ENCODE data around the gene RFNG. TPM values are rescaled to one million over a fixed set of nuclear protein-coding genes. Genes with fewer than 3 reads are reported as not detected.

The RFNG gene
- total RNA-seq, 1 experiment from 2014 or later: 31.5 TPM

GRCh38 chr17:82046903-82047302, 4.7 kb downstream of the RFNG start:
- peaks cover 25% of the 10 kb centered on the region for H3K36me3 ChIP-seq (ENCODE audit: insufficient read depth, low read length, poor library complexity, severe bottlenecking)
- POLR2A ChIA-PET (ENCODE audit: low non-redundant PET): no interaction called here
- CTCF ChIA-PET: no interaction called here
- no peak overlapping the region for H3K27ac ChIP-seq (ENCODE audit: low read depth, low read length, poor library complexity, severe bottlenecking)
- BruUV-seq (replicated peaks): no TSS peak
- TF ChIP-seq CTCF (conservative IDR thresholded peaks at IDR 0.05; ENCODE audit: low read depth, low read length): no peak
- TF ChIP-seq EZH2 (IDR thresholded peaks at IDR 0.05; ENCODE audit: borderline replicate concordance, low read depth, low read length, poor library complexity, severe bottlenecking): no peak
- no peaks in the 10 kb centered on the region for H3K27me3 ChIP-seq (replicated peaks; ENCODE audit: insufficient read depth, low read depth, low read length, poor library complexity)
- H3K4me3 ChIP-seq (ENCODE audit: low read depth, low read length, poor library complexity, severe bottlenecking): no peak overlapping the region
- DNase-seq (ENCODE audit: low spot score): no peak
- no peaks in the 10 kb centered on the region for H3K9me3 ChIP-seq (ENCODE audit: low read depth, low read length, poor library complexity, severe bottlenecking)
- intact Hi-C loops (cut with micrococcal nuclease; ENCODE audit: unreplicated experiment): no loop called here
- no peaks in the 10 kb centered on the region for H3K4me1 ChIP-seq (ENCODE audit: insufficient read depth, low read length, poor library complexity, severe bottlenecking)

- POLR2A ChIA-PET (ENCODE audit: low non-redundant PET): no interaction called here
These were observed 5.6 kb downstream of the RFNG start for GRCh38 chr17:82045936-82046484.

GRCh38 chr17:82043507-82043906, 8.1 kb downstream of the RFNG start:
- POLR2A ChIA-PET (ENCODE audit: low non-redundant PET): no interaction called here

More at GRCh38 chr17:82045936-82046484, 5.6 kb downstream of the RFNG start:
- CTCF ChIA-PET: no interaction called here
- H3K4me1 ChIP-seq (ENCODE audit: insufficient read depth, low read length, poor library complexity, severe bottlenecking): no peaks in the 10 kb centered on the region
- TF ChIP-seq EZH2 (IDR thresholded peaks at IDR 0.05; ENCODE audit: borderline replicate concordance, low read depth, low read length, poor library complexity, severe bottlenecking): no peak
- TF ChIP-seq CTCF (conservative IDR thresholded peaks at IDR 0.05; ENCODE audit: low read depth, low read length): no peak
- no TSS peak for BruUV-seq (replicated peaks)
- no peaks in the 10 kb centered on the region for H3K27me3 ChIP-seq (replicated peaks; ENCODE audit: insufficient read depth, low read depth, low read length, poor library complexity)
- no peak overlapping the region for H3K4me3 ChIP-seq (ENCODE audit: low read depth, low read length, poor library complexity, severe bottlenecking)
- no peak overlapping the region for H3K27ac ChIP-seq (ENCODE audit: low read depth, low read length, poor library complexity, severe bottlenecking)
- peaks cover 25% of the 10 kb centered on the region for H3K36me3 ChIP-seq (ENCODE audit: insufficient read depth, low read length, poor library complexity, severe bottlenecking)
- H3K9me3 ChIP-seq (ENCODE audit: low read depth, low read length, poor library complexity, severe bottlenecking): no peaks in the 10 kb centered on the region
- intact Hi-C loops (cut with micrococcal nuclease; ENCODE audit: unreplicated experiment): no loop called here
- DNase-seq (ENCODE audit: low spot score): no peak

More at GRCh38 chr17:82043507-82043906, 8.1 kb downstream of the RFNG start:
- no peak overlapping the region for H3K27ac ChIP-seq (ENCODE audit: low read depth, low read length, poor library complexity, severe bottlenecking)
- intact Hi-C loops (cut with micrococcal nuclease; ENCODE audit: unreplicated experiment): no loop called here
- H3K36me3 ChIP-seq (ENCODE audit: insufficient read depth, low read length, poor library complexity, severe bottlenecking): peaks cover 12% of the 10 kb centered on the region
- BruUV-seq (replicated peaks): no TSS peak
- no peaks in the 10 kb centered on the region for H3K9me3 ChIP-seq (ENCODE audit: low read depth, low read length, poor library complexity, severe bottlenecking)
- no peak overlapping the region for H3K4me3 ChIP-seq (ENCODE audit: low read depth, low read length, poor library complexity, severe bottlenecking)
- DNase-seq (ENCODE audit: low spot score): no peak
- H3K4me1 ChIP-seq (ENCODE audit: insufficient read depth, low read length, poor library complexity, severe bottlenecking): no peaks in the 10 kb centered on the region
- TF ChIP-seq EZH2 (IDR thresholded peaks at IDR 0.05; ENCODE audit: borderline replicate concordance, low read depth, low read length, poor library complexity, severe bottlenecking): no peak
- no peak for TF ChIP-seq CTCF (conservative IDR thresholded peaks at IDR 0.05; ENCODE audit: low read depth, low read length)
- H3K27me3 ChIP-seq (replicated peaks; ENCODE audit: insufficient read depth, low read depth, low read length, poor library complexity): no peaks in the 10 kb centered on the region
- CTCF ChIA-PET: no interaction called here

Data from A673 (cell line).